ENCODE measurements around the gene SERPINB2.

DNA sequence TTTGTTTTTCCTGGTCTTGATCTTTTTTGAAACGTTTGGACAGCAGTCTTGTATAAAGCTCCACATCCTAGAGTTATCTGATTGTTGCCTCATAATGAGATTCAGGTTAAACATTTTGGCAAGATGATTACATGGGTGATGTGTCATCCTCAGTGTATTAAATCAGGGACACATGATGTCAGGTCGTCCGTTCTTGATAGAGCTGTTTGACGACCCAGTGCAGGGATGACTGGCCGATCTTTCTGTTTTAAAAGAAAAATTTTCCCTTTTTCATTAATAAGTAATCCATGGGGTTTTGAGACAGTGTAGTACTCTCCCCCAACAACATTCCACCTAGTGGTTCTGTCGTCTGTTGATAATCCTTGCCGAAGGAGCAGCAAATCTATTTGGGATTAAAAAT, 44.5 kb upstream of the SERPINB2 start:
- TF ChIP-seq, protein P1, sequence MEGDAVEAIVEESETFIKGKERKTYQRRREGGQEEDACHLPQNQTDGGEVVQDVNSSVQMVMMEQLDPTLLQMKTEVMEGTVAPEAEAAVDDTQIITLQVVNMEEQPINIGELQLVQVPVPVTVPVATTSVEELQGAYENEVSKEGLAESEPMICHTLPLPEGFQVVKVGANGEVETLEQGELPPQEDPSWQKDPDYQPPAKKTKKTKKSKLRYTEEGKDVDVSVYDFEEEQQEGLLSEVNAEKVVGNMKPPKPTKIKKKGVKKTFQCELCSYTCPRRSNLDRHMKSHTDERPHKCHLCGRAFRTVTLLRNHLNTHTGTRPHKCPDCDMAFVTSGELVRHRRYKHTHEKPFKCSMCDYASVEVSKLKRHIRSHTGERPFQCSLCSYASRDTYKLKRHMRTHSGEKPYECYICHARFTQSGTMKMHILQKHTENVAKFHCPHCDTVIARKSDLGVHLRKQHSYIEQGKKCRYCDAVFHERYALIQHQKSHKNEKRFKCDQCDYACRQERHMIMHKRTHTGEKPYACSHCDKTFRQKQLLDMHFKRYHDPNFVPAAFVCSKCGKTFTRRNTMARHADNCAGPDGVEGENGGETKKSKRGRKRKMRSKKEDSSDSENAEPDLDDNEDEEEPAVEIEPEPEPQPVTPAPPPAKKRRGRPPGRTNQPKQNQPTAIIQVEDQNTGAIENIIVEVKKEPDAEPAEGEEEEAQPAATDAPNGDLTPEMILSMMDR (IDR thresholded peaks at IDR 0.05; ENCODE audit: insufficient read depth, low read depth, low read length) = no peak
- no peak for TF ChIP-seq EZH2 (IDR thresholded peaks at IDR 0.05; ENCODE audit: insufficient read depth, low read length)

Data from astrocyte (in vitro differentiated cells and primary cell).